Fibroblast of gingiva (primary cell): ENCODE results near the gene TMEM59.
"Not testable (repeated sequence)": the region's sequence is repeated elsewhere in the genome, so short reads cannot be mapped to it uniquely, and the experiment has no call there.

Experiments
- DNase-seq: peaks from one replicate; pipeline ENCODE4 v3.0.0-alpha.2; 2011; ENCODE audit warnings: low read depth

Gene TMEM59

DNA sequence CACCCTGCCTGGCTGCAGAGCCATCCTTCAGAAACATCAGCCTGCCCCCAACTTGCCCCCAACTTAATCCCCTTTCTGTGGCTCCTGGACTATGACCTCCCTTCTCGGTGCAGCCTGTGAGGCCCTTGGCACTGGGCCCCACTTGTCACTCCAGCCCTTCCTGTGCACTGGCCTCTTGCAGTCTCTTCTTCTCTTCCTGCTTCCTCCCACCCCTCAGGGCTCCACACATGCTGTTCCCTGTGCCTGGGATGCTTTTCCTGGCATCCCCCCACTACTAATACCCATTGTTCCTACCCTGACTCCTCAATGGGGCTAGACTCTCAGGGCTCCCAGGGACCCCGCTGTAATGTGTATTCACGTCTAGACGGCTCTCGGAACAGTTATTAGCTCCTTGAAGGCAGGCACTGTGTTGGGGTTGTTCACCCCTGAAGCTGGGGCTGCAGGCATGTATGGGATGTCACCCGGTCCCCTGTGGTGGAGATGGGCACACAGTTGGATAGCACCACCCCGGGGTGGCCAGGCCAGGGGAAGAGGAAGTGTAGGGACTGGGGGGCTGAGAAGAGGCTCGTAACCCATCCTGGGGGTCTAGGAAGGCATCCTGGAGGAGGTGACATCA lies 39.5 kb downstream of the TMEM59 start:
- DNase-seq: no peak

DNA sequence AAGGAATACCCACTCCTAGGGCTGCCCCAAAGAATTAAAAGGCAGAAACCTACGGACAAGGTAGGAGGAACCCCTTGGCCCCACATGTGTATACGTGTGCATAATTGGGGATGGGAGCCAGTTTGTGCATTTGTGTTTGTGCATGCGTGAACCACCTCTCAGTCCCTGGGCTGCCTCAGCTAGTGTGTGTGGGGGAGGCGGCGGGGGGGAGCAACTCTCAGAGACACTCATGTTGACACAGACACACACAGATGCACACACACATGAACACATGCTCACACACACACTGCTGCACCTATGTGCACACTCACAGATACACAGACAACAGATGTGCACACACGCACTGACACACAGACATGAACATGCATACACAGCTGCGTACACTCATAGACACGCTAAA lies 40.1 kb downstream of the TMEM59 start:
- DNase-seq: no peak

DNA sequence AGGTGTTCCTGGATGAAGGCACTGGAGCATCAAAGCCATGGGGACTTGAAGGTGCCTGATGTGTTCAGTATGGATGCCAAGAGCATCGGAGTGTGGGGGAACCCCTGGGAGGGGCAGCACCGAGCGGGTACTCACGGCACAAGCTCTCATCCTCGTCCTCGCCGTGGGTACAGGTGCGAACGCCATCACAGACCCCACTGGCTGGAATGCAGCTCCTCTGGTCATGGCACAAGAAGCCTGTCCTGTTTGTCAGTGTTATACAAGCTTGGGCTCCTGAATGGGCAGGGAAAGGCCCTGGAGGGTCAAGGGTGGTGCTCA lies 41.0 kb downstream of the TMEM59 start:
- no peak for DNase-seq

DNA sequence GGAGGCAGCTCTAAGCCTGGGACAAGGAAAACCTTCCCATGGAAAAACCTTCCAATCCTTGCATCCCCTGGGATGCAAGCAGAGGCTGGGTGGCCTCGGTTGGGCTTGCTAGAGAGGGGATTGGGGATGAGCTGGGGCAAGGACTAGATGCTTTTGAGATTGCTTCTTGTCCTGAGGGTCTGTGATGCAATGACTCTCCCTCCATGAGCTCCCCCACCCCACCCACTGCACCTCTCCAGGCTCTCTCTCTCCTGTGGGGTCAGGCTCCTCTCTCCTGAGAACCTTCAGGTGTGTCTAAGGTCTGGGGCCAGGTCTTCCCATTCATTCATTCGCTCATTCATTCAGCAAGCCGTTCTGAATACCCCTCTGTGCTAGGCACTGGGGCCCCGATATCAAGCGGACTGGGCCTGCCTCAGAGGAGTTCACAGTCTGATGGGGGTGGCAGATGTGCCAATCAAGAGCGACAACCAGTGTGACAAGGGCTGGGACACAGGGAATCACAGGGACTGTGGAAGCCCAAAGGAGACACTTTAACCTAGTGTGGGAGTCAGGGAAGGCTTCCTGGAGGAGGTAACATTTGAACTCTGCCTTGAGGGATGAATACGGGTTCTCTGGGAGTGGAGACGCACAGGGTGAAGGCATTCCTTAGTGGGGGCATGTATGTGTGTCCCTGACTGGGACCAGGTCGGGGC lies 41.5 kb downstream of the TMEM59 start:
- no peak for DNase-seq

DNA sequence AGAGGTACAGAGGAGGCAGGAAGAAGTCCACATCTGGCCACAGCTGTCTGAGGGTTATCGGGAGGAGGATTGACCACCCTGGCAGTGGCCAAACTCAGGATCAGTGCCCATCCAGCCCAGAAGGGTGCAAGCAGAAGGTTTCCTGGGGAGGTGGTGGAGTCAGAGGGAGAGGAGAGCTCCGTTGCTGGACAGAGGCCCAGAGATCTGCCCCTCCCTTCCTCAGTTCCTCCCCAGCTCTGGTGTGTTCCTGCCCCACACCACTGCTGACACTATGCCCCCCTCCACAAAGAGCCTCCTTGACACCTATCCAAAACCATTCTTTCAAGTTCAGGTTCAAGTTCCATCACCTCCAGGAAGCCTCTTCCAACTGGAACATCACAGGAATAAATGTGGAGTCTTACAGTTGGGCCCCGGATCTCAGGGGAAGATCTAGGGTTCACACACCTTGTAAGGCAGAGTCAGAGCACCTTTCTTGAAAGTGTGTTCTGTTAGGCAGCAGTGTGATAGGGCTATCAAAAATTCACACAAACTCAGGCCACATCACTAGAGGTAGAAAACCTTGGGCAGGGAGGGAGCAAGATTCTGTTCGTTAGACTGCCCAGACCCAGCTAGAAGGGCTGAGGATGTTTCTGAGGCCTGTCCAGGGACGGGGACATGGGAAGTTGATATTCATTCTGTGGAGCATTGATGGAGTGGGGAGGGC lies 42.4 kb downstream of the TMEM59 start:
- no peak for DNase-seq

DNA sequence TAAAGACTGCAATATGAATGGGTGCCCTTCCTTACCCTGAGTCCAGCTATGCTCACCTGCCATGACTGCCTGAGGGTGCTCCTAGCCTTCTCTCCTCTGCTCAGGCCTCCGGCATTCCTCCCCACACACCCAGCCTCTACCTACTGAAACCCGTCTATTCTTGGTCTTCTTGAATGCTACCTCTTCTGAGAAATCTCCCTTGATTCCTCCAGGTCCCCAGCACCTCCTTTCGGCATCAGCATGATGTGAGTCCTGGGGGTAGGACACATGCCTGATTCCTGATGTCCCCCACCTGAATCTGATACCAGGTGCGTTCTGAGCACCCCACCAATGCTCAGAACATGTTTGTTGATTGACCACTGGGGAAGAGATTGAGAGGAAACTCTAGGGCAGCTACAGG lies 43.6 kb downstream of the TMEM59 start:
- no peak for DNase-seq

DNA sequence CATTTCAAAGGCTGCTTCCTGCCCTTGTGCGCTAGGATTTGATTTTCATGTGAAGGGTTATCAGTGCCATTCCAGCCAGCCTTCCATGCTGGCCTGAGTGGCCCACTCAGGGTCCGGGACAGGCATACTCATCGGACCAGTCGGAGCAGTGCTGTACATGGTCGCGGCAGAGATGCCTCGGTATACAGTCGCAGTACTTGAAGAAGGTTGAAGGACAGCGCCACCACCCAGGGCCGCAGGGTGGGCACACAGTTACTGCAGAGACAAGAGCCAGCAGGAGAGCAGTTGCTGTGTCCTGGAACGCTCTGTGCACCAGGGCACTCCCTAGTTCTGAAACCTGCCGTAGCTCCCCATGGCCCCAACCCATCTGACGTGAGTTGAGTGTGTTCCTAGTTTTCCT lies 44.1 kb downstream of the TMEM59 start:
- DNase-seq: no peak

DNA sequence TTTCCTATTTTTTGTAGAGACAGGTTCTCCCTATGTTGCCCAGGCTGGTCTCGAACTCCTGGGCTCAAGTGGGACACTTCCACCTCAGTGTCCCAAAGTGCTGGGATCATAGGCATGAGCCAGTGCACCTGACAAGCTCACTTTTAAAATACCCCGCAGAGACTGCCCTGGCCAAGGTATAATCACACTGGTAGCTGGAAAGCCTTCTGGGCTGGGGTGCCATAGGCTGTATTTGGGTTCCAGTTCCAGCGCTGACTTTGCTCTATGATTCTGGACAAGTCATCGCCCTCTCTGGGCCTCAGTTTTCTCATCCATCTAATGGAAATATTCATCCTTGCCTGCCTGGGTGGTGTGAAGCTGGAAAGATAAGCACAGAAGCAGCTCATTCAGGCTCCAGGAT lies 45.4 kb downstream of the TMEM59 start:
- DNase-seq: no peak

DNA sequence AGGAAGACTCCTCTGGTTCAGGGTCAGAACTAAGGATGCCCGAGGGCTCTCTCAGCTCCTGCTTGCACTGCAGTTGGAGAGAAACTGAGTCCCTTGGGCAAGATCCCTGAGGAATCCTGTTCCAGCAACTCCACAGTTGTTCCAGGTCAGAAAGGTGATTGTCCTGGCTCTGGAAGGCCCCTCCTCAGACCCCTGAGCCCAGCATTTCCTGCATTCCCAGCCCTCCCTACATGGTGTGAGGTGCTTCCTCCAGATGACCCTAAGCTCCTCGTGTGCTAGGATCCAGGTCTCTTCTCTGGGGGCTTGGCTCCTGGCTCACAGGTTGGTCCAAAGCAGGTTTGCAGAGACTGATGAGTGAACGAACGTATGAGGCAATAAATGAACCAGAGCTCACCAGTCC lies 46.5 kb downstream of the TMEM59 start:
- DNase-seq: no peak

DNA sequence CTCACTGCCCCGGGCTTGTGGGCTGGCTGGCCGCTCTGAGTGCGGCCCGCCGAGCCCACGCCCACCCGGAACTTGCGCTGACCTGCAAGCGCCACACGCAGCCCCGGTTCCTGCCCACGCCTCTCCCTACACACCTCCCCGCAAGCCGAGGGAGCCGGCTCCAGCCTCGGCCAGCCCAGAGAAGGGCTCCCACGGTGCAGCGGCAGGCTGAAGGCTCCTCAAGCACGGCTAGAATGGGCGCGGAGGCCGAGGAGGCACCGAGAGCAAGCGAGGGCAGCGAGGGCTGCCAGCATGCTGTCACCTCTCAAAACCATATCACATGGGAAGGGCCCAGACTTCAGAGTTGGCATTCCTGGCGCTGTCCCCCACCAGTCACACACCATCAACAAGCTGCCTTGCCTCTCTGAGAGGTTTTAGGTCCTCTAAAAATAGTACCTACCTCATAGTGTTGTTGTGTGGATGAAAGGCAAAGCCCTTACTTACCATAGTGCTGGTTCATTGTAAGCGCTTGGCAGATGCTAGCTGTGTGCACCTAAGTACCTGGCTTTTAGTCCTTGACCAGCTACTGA lies 48.4 kb downstream of the TMEM59 start:
- no peak for DNase-seq

DNA sequence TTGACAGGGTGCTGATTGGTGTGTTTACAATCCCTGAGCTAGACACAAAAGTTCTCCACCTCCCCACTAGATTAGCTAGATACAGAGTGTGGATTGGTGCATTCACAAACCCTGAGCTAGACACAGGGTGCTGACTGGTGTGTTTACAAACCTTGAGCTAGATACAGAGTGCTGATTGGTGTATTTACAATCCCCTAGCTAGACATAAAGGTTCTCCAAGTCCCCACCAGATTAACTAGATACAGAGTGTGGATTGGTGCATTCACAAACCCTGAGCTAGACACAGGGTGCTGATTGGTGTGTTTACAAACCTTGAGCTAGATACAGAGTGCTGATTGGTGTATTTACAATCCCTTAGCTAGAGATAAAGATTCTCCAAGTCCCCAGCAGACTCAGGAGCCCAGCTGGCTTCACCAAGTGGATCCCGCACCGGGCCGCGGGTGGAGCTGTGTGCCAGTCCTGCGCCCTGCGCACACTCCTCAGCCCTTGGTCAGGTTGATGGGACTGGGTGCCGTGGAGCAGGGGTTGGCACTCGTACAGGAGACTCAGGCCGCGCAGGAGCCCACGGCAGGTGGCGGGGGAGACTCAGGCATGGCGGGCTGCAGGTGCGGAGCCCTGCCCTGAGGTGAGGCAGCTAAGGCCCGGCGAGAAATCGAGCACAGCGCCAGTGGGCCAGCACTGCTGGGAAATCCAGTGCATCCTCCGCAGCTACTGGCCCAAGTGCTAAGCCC lies 49.1 kb downstream of the TMEM59 start:
- not testable (repeated sequence) for DNase-seq

DNA sequence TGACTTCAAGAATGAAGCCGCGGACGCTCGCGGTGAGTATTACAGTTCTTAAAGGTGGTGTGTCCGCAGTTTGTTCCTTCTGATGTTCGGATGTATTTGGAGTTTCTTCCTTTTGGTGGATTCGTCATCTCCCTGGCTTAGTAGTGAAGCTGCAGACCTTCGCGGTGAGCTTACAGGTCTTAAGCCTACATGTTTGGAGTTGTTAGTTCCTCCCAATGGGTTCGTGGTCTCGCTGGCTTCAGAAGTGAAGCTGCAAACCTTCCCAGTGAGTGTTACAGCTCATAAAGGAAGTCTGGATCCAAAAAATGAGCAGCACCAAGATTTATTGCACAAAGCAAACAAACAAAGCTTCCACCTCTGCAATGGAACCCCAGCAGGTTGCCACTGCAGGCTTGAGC lies 49.8 kb downstream of the TMEM59 start:
- no peak for DNase-seq

DNA sequence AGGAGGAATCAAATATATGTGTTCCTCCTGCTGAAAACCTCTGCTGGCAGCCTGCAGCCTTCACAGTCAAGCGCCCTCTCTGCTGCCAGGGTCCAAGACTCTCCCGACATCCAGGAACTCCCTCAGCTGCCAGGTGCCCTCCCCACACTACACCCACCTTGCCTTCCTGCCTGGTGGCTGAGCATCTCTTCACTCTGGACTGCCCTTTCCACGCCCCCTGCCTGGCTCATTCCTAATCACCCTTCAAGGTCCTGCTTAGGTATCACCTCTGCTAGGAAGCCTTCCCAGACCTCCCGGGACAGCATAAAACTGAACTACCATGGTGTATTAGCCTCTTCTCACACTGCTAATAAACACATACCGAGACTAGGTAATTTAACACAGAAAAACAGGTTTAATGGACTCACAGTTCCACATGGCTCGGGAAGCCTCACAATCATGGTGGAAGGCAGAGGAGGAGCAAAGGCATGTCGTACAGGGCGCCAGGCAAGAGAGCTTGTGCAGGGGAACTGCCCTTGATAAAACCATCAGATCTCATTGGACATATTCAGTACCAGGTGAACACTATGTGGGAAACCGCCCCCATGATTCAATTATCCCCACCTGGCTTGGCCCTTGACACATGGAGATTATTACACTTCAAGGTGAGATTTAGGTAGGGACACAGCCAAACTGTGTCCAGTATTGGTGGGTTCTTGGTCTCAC lies 50.3 kb downstream of the TMEM59 start:
- no peak for DNase-seq

DNA sequence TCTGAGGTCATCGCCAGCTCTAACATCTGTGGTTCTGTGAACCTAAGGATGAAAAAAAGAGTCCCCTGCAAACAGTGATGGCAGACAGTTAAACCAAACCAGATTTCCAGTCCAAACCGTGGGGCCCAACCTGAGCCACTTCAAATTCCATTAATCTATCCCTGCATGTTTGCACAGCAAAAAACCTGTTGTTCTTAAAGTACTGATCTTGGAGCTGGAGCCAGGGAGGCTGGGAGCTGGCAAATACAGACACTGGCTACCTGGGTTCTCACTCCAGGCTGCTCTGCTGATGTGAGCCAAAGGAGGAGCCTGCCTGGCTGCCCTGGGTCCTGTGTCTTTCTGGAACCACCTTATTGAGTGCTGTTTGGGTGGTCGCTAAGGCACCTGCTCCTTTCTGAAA lies 51.4 kb downstream of the TMEM59 start:
- DNase-seq: no peak

DNA sequence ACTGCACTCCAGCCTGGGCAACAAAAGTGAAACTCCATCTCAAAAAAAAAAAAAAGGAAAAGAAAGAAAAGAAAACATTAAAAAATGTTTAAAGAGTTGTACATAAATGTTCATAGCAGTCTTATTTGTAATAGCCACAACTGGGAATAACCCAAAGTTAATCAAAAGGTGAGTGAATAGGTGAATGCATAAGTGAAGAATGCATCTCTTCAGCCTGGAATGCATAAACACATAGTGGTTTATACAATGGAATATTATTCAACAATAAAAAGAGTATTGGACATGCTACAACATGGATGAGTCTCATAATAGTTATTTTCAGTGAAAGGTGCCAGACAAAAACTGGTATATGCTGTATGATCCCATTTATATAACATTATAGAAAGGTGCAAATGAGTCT lies 53.1 kb downstream of the TMEM59 start:
- DNase-seq: no peak

DNA sequence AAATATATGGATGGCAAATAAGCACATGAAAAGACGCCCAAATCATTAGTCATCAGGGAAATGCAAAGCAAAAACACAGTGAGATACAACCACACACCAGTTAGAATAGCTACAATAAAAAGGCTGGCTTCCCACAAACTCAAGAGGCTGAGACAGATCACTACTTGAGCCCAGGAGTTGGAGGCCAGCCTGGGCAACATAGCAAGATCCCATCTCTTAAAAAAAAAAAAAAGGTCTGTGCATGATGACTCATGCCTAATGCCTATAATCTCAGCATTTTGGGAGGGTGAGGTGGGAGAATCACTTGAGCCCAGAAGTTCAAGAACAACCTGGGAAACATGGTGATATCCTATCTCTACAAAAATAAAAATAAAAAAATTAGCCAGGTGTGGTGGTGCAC lies 54.8 kb downstream of the TMEM59 start:
- DNase-seq: no peak

DNA sequence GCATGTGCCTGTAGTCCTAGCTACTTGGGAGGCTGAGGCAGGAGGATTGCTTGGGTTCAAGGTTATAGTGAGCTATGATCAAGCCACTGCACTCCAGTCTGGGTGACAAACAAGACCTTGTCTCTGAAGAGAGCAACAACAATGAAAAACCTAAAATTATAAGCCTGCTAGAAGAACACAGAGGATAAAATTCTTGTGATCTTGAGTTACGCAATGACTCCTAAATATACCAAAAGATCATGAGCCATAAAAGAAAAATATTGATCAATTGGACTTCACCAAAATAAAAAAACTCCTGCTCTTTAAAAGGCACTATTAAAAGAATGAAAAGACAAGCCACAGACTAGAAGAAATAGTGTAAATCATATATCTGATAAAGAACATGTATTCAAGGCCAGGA lies 57.3 kb downstream of the TMEM59 start:
- no peak for DNase-seq

DNA sequence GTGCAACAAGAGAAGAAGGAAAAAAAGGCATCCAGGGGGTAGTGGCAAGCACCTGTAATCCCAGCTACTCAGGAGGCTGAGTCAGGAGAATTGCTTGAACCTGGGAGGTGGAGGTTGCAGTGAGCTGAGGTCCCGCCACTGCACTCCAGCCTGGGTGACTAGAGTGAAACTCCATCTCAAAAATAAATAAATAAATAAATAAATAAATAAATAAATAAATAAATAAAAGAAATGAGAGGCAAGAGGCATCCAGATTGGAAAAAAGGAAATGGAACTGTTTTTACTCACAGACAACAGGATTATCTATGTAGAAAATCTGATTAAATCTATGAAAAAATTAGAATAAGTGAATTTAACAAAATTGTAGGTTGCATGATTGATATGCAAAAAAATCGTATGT lies 58.5 kb downstream of the TMEM59 start:
- DNase-seq: not testable (repeated sequence)

DNA sequence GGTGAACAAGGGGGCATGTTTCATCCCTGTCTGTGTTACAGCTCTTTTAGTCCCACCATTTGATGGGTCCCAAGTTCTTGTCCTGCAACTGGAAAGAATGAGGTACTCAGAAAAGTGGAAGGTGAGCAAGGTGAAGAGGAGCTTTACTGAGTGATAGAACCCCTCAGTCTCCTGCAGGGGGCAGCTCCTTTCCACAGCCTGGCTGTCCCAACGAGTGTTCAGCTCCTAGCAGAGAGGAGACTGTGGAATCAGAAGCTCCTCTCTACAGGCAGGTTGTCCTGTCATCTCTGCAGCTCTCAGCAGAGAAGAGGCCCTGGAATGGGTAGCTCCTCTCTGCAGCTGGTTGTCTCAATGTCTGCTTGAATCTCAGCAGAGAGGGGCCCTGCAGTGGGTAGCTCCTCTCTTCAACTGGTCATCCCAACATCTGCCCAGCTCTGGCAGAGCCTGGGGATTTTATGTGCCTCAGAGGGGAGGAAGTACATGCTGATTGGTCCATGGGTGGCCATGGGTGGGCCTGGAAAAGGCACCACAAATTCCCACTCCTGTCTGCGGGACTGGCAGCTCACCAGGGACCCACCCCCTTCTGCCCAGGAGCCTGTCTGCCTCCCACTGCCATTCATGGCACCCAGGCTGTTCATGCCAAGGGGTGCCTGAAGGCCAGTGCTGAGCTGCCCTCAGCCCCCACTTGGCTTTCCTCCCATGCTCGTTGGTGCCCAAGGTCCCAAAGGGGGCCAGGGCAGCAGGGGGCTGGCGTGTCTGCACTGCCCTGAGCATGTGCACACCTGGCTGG lies 60.7 kb downstream of the TMEM59 start:
- no peak for DNase-seq

DNA sequence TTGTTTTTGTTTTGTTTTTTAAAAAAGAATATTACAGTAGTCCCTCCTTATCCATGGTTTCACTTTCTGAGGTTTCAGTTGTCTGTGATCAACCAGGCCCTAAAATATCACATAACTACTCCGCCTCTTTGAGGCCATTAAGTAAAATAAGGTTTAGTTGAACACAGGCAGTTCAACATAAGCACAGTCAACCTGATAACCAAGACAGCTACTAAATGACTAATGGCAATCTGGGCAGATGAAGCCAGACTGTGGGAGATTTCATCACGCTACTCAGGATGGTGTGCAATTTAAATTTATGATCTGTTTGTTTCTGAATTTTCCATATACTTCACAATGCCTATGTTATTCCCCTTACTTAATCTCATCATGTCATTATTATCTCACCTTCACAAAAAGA lies 65.1 kb downstream of the TMEM59 start:
- DNase-seq: no peak

DNA sequence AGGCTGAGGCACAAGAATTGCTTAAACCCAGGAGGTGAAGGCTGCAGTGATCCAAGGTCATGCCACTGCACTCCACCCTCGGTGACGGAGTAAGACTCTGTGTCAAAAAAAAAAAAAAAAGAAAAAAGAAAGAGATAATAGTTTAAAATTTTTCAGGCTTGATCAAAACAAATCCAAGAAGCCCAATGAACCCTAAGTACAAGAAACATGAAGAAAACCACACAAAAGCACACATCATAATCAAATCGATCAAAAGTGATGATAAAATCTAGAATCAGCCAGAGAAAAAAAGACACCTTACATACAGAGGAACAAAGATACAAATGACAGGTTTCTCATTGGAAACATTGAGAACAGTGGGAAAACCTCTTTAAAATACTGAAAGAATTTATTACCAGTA lies 66.5 kb downstream of the TMEM59 start:
- DNase-seq: no peak
